Lower lobe of right lung (tissue), 2 donors: Measurements from ENCODE around the gene PAQR4. TPM values are rescaled to one million over a fixed set of nuclear protein-coding genes. Genes with fewer than 3 reads are reported as not detected.

Experiments used
- ATAC-seq, 2 donors: fragments of 200-7000 bp; cut with Tn5 transposase; one replicate each; pipeline ENCODE4 v1.9.1; 2020 to 2022; ENCODE audit warnings: mild to moderate bottlenecking in 2 of 2, moderate library complexity in 2 of 2
- DNase-seq: peaks from one replicate; pipeline ENCODE4 v3.0.0-alpha.2; 2020
- H3K27ac ChIP-seq: fragments of 200-600 bp; one replicate; pipeline ENCODE4 v1.8.0; 2022
- H3K27me3 ChIP-seq: fragments of 200-600 bp; one replicate; pipeline ENCODE4 v1.8.0; 2022; ENCODE audit warnings: low read depth
- H3K36me3 ChIP-seq: fragments of 200-600 bp; one replicate; pipeline ENCODE4 v1.8.0; 2022; ENCODE audit warnings: mild to moderate bottlenecking
- H3K4me1 ChIP-seq: fragments of 200-600 bp; one replicate; pipeline ENCODE4 v1.8.0; 2022
- H3K4me3 ChIP-seq: fragments of 200-600 bp; one replicate; pipeline ENCODE4 v1.8.0; 2022; ENCODE audit warnings: mild to moderate bottlenecking
- H3K9me3 ChIP-seq: fragments of 200-600 bp; one replicate; pipeline ENCODE4 v1.8.0; 2022
- intact Hi-C: fragments of 100-400 bp; cut with DNase I; formaldehyde crosslinking; loops from one replicate; pipeline ENCODE4 v1.11.0; 2022
- total RNA-seq: library from RNA; stranded (reverse); fragmentation: NEBNext Ultra II Directional; extraction: Animal tissue kit (Norgen Biotek cat#: 25700); gene quantifications from one replicate; pipeline ENCODE4 v1.2.1, GENCODE V29; 2021
- TF ChIP-seq, protein P1 (sequence below): fragments of 200-600 bp; IDR thresholded peaks from one replicate; pipeline ENCODE4 v1.8.0; 2022; ENCODE audit warnings: antibody characterized with exemption, mild to moderate bottlenecking
- donor health status: DM: no; HTN: yes; CAD: no; lungs with severe emphysema.

The PAQR4 gene
- total RNA-seq, 1 donor from 2014 or later = 10.8 TPM

DNA sequence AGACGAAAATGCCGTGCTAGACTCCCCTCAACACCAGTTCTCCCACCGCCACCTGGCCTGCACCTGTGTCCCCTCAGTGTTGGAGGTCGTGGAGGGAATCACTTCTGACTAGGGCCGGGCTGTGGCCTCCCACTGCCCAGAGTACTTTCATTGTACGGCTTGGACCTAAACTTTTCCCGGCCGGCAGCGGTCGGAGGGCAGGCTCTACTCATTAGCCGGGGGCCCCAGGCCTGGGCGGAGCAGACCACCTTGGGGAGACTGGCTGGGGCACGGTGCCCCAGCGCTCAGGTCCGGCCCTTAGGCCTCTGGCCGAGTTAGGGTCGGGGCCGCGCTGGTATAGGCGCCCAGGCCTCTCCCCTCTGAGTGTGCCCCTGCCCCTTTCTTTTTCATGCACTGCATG is 48.2 kb downstream of the PAQR4 start:
- ATAC-seq (no peak), DNase-seq (no peak)
- TF ChIP-seq, protein P1, sequence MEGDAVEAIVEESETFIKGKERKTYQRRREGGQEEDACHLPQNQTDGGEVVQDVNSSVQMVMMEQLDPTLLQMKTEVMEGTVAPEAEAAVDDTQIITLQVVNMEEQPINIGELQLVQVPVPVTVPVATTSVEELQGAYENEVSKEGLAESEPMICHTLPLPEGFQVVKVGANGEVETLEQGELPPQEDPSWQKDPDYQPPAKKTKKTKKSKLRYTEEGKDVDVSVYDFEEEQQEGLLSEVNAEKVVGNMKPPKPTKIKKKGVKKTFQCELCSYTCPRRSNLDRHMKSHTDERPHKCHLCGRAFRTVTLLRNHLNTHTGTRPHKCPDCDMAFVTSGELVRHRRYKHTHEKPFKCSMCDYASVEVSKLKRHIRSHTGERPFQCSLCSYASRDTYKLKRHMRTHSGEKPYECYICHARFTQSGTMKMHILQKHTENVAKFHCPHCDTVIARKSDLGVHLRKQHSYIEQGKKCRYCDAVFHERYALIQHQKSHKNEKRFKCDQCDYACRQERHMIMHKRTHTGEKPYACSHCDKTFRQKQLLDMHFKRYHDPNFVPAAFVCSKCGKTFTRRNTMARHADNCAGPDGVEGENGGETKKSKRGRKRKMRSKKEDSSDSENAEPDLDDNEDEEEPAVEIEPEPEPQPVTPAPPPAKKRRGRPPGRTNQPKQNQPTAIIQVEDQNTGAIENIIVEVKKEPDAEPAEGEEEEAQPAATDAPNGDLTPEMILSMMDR = no peak
- peaks cover 40% of the 10 kb centered on the region for H3K4me1 ChIP-seq
- H3K36me3 ChIP-seq = no peaks in the 10 kb centered on the region
- peaks cover 38% of the 10 kb centered on the region for H3K27me3 ChIP-seq
- intact Hi-C loops = no loop called here
- no peak overlapping the region for H3K4me3 ChIP-seq
- H3K27ac ChIP-seq = no peak overlapping the region
- no peaks in the 10 kb centered on the region for H3K9me3 ChIP-seq

- intact Hi-C loops = no loop called here
- no peak for ATAC-seq
- H3K36me3 ChIP-seq = no peaks in the 10 kb centered on the region
These were observed 48.8 kb downstream of the PAQR4 start, which contains the start of gene CLDN6 for GRCh38 chr16:3017794-3018506. CLDN6 (minus strand) TSS chr16:3018183; CDS start chr16:3016021, 2,162 bp downstream.

DNA sequence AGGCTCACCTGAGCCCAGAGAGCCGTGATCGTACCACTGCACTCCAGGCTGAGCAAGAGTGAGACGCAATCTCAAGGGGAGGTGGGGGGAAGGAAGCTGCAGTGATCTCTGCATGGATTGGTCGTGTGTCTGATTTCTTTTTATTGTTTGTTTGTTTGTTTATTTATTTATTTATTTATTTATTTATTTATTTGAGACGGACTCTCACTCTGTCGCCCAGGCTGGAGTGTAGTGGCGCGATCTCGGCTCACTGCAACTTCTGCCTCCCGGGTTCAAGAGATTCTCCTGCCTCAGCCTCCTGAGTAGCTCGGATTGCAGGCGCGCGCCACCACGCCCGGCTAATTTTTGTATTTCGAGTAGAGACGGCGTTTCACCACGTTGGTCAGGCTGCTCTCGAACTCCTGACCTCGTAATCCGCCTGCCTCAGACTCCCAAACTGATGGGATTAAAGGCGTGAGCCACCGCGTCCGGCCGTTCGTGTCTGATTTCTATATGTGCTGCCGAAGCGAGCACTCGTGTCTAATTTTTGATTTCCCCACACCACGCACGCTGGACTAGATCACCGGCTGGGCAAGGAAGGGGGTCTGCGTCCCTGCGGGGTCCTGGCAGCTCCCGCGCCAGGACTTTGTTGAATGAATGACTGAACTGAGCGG is 50.6 kb downstream of the PAQR4 start:
- Histone ChIP-seq H3K27ac (no peak overlapping the region), H3K27me3 (peaks cover 18% of the 10 kb centered on the region), H3K9me3 (no peaks in the 10 kb centered on the region), H3K36me3 (no peaks in the 10 kb centered on the region), H3K4me3 (peak overlapping the region; percentile 77), H3K4me1 (peaks cover 59% of the 10 kb centered on the region)
- DNase-seq (no peak), ATAC-seq (no peak)
- TF ChIP-seq, protein P1 = no peak
- intact Hi-C loops = no loop called here

More at GRCh38 chr16:3017794-3018506, 48.8 kb downstream of the PAQR4 start, which contains the start of gene CLDN6:
- peaks cover 32% of the 10 kb centered on the region for H3K27me3 ChIP-seq
- TF ChIP-seq, protein P1 = peak; percentile 13
- no peaks in the 10 kb centered on the region for H3K9me3 ChIP-seq
- peaks cover 47% of the 10 kb centered on the region for H3K4me1 ChIP-seq
- no peak within 1 kb of the TSS for H3K27ac ChIP-seq
- no peak for DNase-seq
- H3K4me3 ChIP-seq = no peak within 1 kb of the TSS

DNA sequence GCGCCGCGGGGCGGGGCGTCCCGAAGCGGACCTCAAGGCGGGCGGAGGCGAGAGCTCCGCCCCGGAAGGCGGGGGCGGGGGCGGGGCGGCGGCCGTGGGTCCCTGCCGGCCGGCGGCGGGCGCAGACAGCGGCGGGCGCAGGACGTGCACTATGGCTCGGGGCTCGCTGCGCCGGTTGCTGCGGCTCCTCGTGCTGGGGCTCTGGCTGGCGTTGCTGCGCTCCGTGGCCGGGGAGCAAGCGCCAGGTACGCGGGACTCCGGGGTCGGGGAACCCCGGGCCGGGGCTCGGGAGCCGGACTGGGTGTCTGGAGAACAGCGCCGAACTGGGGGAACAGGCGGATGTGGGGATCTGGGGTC is 51.1 kb downstream of the PAQR4 start, which contains the start of gene TNFRSF12A:
Gene TNFRSF12A, plus strand, starts transcription at position 122 of the 357 bp plus-strand sequence. Its CDS starts 30 bp downstream, at position 152.
- H3K4me3 ChIP-seq = peak within 1 kb of the TSS; percentile 77
- peak; percentile 61 to 66 for ATAC-seq
- H3K27ac ChIP-seq = peak within 1 kb of the TSS; percentile 94
- intact Hi-C loops = no loop called here
- H3K27me3 ChIP-seq = peaks cover 18% of the 10 kb centered on the region
- H3K36me3 ChIP-seq = no peaks in the 10 kb centered on the region
- DNase-seq = peak; percentile 88
- peaks cover 64% of the 10 kb centered on the region for H3K4me1 ChIP-seq
- TF ChIP-seq, protein P1 = no peak
- H3K9me3 ChIP-seq = no peaks in the 10 kb centered on the region

- DNase-seq = peak; percentile 89
- Histone ChIP-seq H3K4me1 (peaks cover 66% of the 10 kb centered on the region), H3K9me3 (no peaks in the 10 kb centered on the region), H3K27me3 (peaks cover 18% of the 10 kb centered on the region), H3K27ac (peak overlapping the region; percentile 94), H3K4me3 (peak overlapping the region; percentile 77), H3K36me3 (peaks cover under 1% of the 10 kb centered on the region)
- ATAC-seq = peak; percentile 67 to 79
- TF ChIP-seq, protein P1 = no peak
- intact Hi-C loops = no loop called here
These were observed 51.7 kb downstream of the PAQR4 start for GRCh38 chr16:3020604-3021448.
